Adrenal gland (tissue), 12 donors: Measurements from ENCODE around the gene BACH2. TPM values are rescaled to one million over a fixed set of nuclear protein-coding genes. Genes with fewer than 3 reads are reported as not detected.

Experiments
- DNase-seq, 7 donors: peaks; one replicate each; pipeline ENCODE4 v3.0.0-alpha.2; 2019 to 2020
- H3K27ac ChIP-seq, 5 donors: fragments of 200-600 bp; sonication (generic) in 4 of 5; 1 replicate in 3 of 5; 2 replicates in 2 of 5; pipeline versions ENCODE4 v1.5.1 to v1.8.0; 2016 to 2020; ENCODE audit warnings: mild to moderate bottlenecking in 1 of 5
- H3K27me3 ChIP-seq: fragments of 200-600 bp; 2 replicates; pipeline ENCODE4 v1.8.0; 2021
- H3K36me3 ChIP-seq, 2 donors: fragments of 200-600 bp; replicated peaks in 1 of 2; 1 replicate in 1 of 2; 2 replicates in 1 of 2; pipeline versions ENCODE4 v1.5.1 to v1.8.0; 2018 to 2022
- H3K4me1 ChIP-seq, 2 donors: fragments of 200-600 bp; replicated peaks in 1 of 2; 1 replicate in 1 of 2; 2 replicates in 1 of 2; pipeline versions ENCODE4 v1.5.1 to v1.8.0; 2018 to 2021
- H3K4me3 ChIP-seq, 4 donors: fragments of 200-600 bp; sonication (generic) in 3 of 4; one replicate each; pipeline ENCODE4 v1.5.1; 2016 to 2018
- H3K9me3 ChIP-seq, 3 donors: fragments of 200-600 bp; sonication (generic) in 1 of 3; replicated peaks in 1 of 3; 1 replicate in 2 of 3; 2 replicates in 1 of 3; pipeline versions ENCODE4 v1.5.1 to v1.8.0; 2016 to 2021
- POLR2A ChIP-seq, 2 donors: fragments of 450-650 bp; IDR thresholded peaks; one replicate each; pipeline ENCODE4 v1.6.1; 2017; ENCODE audit warnings: antibody characterized with exemption in 2 of 2, mild to moderate bottlenecking in 2 of 2, moderate library complexity in 1 of 2
- WGBS, 4 donors: extraction: QIAGEN DNeasy Blood & Tissue Kit in 2 of 4; methylation state at CpG; one replicate each; pipeline versions ENCODE4 v1.1.5 to v1.1.7; 2013 to 2017; 5-methylcytosine and 5-hydroxymethylcytosine counted together
- intact Hi-C, 2 donors: fragments of 100-400 bp; cut with DNase I; formaldehyde crosslinking; loops; one replicate each; pipeline versions ENCODE4 v1.14.1 to v1.15.0; 2022 to 2023
- polyA plus RNA-seq, 3 donors: library from polyadenylated mRNA; stranded (reverse); fragments of 200-250 nt in 2 of 3; fragments of 350-450 nt in 1 of 3; fragmentation: Illumina TruSeq in 1 of 3; extraction: RNeasy Lipid Tissue Mini Kit (QIAGEN cat#74804) in 1 of 3; gene quantifications; one replicate each; pipeline ENCODE4 v1.2.3, GENCODE V29; 2013 to 2014
- total RNA-seq, 9 donors: library from RNA; depleted of rRNA in 4 of 9; stranded (reverse); fragments of >200 nt in 4 of 9; fragments of 120-200 nt in 1 of 9; fragmentation: NEBNext Ultra II Directional in 1 of 9; extraction: Animal tissue kit (Norgen Biotek cat#: 25700) in 1 of 9; gene quantifications; one replicate each; pipeline versions ENCODE4 v1.1.0 to v1.2.4, GENCODE V29; 2013 to 2023
- TF ChIP-seq, protein P1 (sequence below), 6 experiments: fragments of 450-650 bp in 4 of 6; fragments of 200-600 bp in 2 of 6; sonication (generic) in 1 of 6; IDR thresholded peaks; 1 replicate in 5 of 6; 2 replicates in 1 of 6; pipeline versions ENCODE4 v1.5.1 to v1.8.0; 2016 to 2021; ENCODE audit warnings: antibody characterized with exemption in 6 of 6, mild to moderate bottlenecking in 2 of 6, moderate library complexity in 1 of 6
- donor health status: healthy with polysubstance abuse.
- donor health status: Bipolar disorder and iron deficiency.
- donor health status: DM: yes; HTN: yes; CAD: no.
- donor health status: DM: no; HTN: no; CAD: no.
- donor health status: DM: no; HTN: no; CAD: no.
- donor health status: DM: yes; HTN: yes; CAD: no.

Gene BACH2
- total and polyA plus RNA-seq, 12 donors, result 0.08 to 2.9 (median 0.83) TPM

DNA sequence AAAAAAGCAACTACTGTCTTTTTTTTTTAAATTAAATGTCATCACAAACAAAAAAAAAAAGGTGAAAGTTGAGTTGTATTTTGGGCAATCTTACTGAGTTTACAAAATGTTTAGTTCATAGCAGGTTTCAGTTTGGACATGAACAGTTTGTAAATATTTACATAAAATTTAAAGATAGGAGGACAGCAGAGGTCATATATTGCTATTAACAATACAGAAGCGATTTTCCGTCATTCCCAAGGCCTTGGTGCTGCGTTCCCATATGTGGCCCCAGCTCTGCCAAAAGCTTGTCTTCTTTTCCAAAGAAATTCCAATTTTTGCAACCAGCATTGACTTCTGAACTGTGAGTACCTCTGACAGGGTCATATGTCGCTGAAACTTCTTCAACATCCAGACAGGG is 5.1 kb downstream of the BACH2 start:
- intact Hi-C loops, result loop anchor here (10.0 kb wide), 3 partner anchors 93 to 207 kb away; no protein-coding TSS in a partner anchor
- H3K4me1 ChIP-seq, result peaks cover 12 to 17% of the 10 kb centered on the region in 2 donors
- no peak overlapping the region for H3K27ac ChIP-seq
- H3K27me3 ChIP-seq, result peaks cover 5% of the 10 kb centered on the region
- H3K36me3 ChIP-seq, result no peaks in the 10 kb centered on the region
- H3K9me3 ChIP-seq, result no peaks in the 10 kb centered on the region
- TF ChIP-seq POLR2A (IDR thresholded peaks at IDR 0.05), result no peak
- TF ChIP-seq, protein P1, sequence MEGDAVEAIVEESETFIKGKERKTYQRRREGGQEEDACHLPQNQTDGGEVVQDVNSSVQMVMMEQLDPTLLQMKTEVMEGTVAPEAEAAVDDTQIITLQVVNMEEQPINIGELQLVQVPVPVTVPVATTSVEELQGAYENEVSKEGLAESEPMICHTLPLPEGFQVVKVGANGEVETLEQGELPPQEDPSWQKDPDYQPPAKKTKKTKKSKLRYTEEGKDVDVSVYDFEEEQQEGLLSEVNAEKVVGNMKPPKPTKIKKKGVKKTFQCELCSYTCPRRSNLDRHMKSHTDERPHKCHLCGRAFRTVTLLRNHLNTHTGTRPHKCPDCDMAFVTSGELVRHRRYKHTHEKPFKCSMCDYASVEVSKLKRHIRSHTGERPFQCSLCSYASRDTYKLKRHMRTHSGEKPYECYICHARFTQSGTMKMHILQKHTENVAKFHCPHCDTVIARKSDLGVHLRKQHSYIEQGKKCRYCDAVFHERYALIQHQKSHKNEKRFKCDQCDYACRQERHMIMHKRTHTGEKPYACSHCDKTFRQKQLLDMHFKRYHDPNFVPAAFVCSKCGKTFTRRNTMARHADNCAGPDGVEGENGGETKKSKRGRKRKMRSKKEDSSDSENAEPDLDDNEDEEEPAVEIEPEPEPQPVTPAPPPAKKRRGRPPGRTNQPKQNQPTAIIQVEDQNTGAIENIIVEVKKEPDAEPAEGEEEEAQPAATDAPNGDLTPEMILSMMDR (IDR thresholded peaks at IDR 0.05), result no peak
- 91 to 98% (median 96%) methylated on average over 4 of the region's 4 CpGs for WGBS, 4 donors
- DNase-seq, result no peak
- no peak overlapping the region for H3K4me3 ChIP-seq

DNA sequence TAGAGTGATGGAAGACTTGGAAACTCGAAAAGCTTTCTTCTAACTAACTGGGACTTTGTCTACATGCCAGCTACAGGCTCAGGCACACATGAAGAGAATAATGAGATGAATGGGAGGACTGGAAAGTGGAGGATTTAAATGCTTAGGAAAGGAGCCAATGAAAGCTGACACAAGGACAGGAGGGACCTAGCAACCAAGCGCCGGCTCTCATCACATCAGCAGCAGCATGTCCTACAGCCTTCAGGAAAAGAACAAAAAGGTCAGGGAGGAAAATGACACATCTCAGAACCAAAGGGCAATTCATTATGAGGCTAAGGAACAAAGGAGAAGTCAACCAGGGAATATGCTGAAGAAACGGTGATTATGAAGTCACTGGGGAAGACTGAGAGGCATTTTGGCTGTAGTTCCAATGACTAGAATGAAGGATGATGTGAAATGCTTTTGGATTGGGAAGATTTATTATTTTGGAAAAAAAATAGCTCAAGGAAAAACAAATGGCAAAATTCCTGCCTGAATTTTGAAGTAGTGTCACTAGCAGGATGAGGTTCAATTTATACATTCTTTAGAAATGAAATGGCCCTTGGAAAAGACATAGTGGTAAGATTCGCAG is 5.7 kb downstream of the BACH2 start:
- H3K36me3 ChIP-seq, result no peaks in the 10 kb centered on the region
- 61 to 71% (median 70%) methylated on average over 5 of the region's 5 CpGs for WGBS, 4 donors
- no peak overlapping the region for H3K27ac ChIP-seq
- peaks cover 5% of the 10 kb centered on the region for H3K27me3 ChIP-seq
- TF ChIP-seq, protein P1 (IDR thresholded peaks at IDR 0.05), result no peak
- no peak for TF ChIP-seq POLR2A (IDR thresholded peaks at IDR 0.05)
- intact Hi-C loops, result loop anchor here (10.0 kb wide), 3 partner anchors 94 to 206 kb away; no protein-coding TSS in a partner anchor
- no peaks in the 10 kb centered on the region for H3K9me3 ChIP-seq
- H3K4me3 ChIP-seq, result no peak overlapping the region
- DNase-seq, result no peak
- H3K4me1 ChIP-seq, result peaks cover 12 to 19% of the 10 kb centered on the region in 2 donors

DNA sequence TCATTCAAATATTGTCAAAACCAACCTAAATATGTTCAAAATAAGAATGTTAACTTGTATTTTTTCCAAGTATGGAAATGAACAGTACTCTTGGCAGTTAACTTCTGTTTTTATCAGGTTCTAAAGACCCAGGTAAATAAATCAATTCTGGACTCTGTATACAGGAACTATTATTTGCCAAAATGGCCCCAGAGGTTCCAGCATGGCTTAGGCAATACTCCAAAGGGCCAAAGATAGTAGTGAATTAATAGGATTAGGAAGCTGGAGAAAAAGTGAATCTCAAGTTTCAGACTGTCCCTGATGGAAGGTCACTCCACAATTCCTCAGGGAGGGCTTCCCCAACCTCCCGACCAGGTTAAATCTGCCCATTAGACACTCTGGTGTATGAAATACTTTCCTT is 6.7 kb downstream of the BACH2 start:
- no peaks in the 10 kb centered on the region for H3K9me3 ChIP-seq
- H3K36me3 ChIP-seq, result no peaks in the 10 kb centered on the region
- intact Hi-C loops, result loop anchor here (10.0 kb wide), 3 partner anchors 95 to 205 kb away; no protein-coding TSS in a partner anchor
- H3K4me1 ChIP-seq, result peaks cover 7 to 19% of the 10 kb centered on the region in 2 donors
- 86 to 98% (median 95%) methylated on average over 1 of the region's 1 CpG for WGBS, 4 donors
- H3K4me3 ChIP-seq, result no peak overlapping the region
- H3K27ac ChIP-seq, result no peak overlapping the region
- TF ChIP-seq POLR2A (IDR thresholded peaks at IDR 0.05), result no peak
- TF ChIP-seq, protein P1 (IDR thresholded peaks at IDR 0.05), result no peak
- no peak for DNase-seq
- H3K27me3 ChIP-seq, result peaks cover 5% of the 10 kb centered on the region

- intact Hi-C loops, result no loop called here
- 50 to 87% (median 78%) methylated on average over 1 of the region's 1 CpG for WGBS, 4 donors
- TF ChIP-seq, protein P1 (IDR thresholded peaks at IDR 0.05), result no peak
- TF ChIP-seq POLR2A (IDR thresholded peaks at IDR 0.05), result no peak
Measured at GRCh38 chr6:90288404-90288803, 8.2 kb downstream of the BACH2 start.

More at GRCh38 chr6:90288404-90288803, 8.2 kb downstream of the BACH2 start:
- no peak for DNase-seq
- Histone ChIP-seq H3K27ac (no peak overlapping the region), H3K27me3 (no peaks in the 10 kb centered on the region), H3K4me1 (peaks cover 8 to 23% of the 10 kb centered on the region in 2 donors), H3K36me3 (no peaks in the 10 kb centered on the region), H3K4me3 (no peak overlapping the region), H3K9me3 (no peaks in the 10 kb centered on the region)
